Measurements from ENCODE around the gene APLP2.

DNA sequence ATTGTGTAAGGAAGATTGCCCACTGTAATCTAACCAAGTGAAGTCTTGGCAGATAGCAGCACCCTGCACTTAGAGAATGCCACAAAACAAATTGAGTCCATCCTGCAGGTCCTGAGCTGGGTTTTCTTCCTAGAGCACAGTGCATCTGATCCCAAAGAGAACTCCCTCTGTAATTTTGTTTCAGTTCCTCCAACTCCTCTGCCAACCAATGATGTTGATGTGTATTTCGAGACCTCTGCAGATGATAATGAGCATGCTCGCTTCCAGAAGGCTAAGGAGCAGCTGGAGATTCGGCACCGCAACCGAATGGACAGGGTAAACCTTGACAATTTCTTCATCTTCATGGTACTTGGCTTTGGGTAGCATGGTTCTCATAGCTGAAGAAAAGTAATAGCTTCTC lies 56.8 kb downstream of the APLP2 start:
- TF ChIP-seq, protein P1, sequence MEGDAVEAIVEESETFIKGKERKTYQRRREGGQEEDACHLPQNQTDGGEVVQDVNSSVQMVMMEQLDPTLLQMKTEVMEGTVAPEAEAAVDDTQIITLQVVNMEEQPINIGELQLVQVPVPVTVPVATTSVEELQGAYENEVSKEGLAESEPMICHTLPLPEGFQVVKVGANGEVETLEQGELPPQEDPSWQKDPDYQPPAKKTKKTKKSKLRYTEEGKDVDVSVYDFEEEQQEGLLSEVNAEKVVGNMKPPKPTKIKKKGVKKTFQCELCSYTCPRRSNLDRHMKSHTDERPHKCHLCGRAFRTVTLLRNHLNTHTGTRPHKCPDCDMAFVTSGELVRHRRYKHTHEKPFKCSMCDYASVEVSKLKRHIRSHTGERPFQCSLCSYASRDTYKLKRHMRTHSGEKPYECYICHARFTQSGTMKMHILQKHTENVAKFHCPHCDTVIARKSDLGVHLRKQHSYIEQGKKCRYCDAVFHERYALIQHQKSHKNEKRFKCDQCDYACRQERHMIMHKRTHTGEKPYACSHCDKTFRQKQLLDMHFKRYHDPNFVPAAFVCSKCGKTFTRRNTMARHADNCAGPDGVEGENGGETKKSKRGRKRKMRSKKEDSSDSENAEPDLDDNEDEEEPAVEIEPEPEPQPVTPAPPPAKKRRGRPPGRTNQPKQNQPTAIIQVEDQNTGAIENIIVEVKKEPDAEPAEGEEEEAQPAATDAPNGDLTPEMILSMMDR (conservative IDR thresholded peaks at IDR 0.05; ENCODE audit: low read depth in 2 of 2) = no peak
- no peak for TF ChIP-seq EZH2 (IDR thresholded peaks at IDR 0.05; ENCODE audit: low read depth, unreplicated experiment)

Data from GM23338 (cell line).